Measurements from ENCODE around the gene INPP5D. TPM values are rescaled to one million over a fixed set of nuclear protein-coding genes. Genes with fewer than 3 reads are reported as not detected.

INPP5D gene
- total and polyA plus RNA-seq, 3 donors from 2014 or later: 5.7 to 12.7 (median 11.2) TPM

- no peaks in the 10 kb centered on the region for H3K4me1 ChIP-seq
- no peak overlapping the region for H3K27ac ChIP-seq
- H3K9me3 ChIP-seq: no peaks in the 10 kb centered on the region
- no peaks in the 10 kb centered on the region for H3K36me3 ChIP-seq (ENCODE audit: low read depth, missing control alignments)
- H3K4me3 ChIP-seq: no peak overlapping the region
- TF ChIP-seq CTCF (IDR thresholded peaks at IDR 0.05) (no peak), POLR2A (IDR thresholded peaks at IDR 0.05) (no peak)
- H3K27me3 ChIP-seq: no peaks in the 10 kb centered on the region
- intact Hi-C loops (cut with DNase I; ENCODE audit: low total_unique reads): no loop called here
- 96 to 99% methylated on average over 8 to 11 of the region's 11 CpGs for WGBS, 2 donors
- no peak for DNase-seq
These were observed 29.7 kb downstream of the INPP5D start for GRCh38 chr2:233089851-233090250.

- no peaks in the 10 kb centered on the region for H3K27me3 ChIP-seq
- no peaks in the 10 kb centered on the region for H3K4me1 ChIP-seq
- no peaks in the 10 kb centered on the region for H3K9me3 ChIP-seq
- intact Hi-C loops (cut with DNase I; ENCODE audit: low total_unique reads): no loop called here
- H3K4me3 ChIP-seq: no peak overlapping the region
- TF ChIP-seq POLR2A (IDR thresholded peaks at IDR 0.05) (no peak), CTCF (IDR thresholded peaks at IDR 0.05) (no peak)
- DNase-seq: no peak
- no peak overlapping the region for H3K27ac ChIP-seq
- no peaks in the 10 kb centered on the region for H3K36me3 ChIP-seq (ENCODE audit: low read depth, missing control alignments)
- WGBS, 2 donors: 92 to 95% methylated on average over 6 of the region's 6 CpGs
These were observed 30.7 kb downstream of the INPP5D start for GRCh38 chr2:233090879-233091278.

- H3K4me3 ChIP-seq: no peak overlapping the region
- 86% methylated on average over 18 of the region's 18 CpGs for WGBS, 2 donors
- H3K27ac ChIP-seq: no peak overlapping the region
- H3K9me3 ChIP-seq: no peaks in the 10 kb centered on the region
- intact Hi-C loops (cut with DNase I; ENCODE audit: low total_unique reads): no loop called here
- TF ChIP-seq POLR2A (IDR thresholded peaks at IDR 0.05): no peak
- TF ChIP-seq CTCF (IDR thresholded peaks at IDR 0.05): no peak
- no peaks in the 10 kb centered on the region for H3K4me1 ChIP-seq
- H3K36me3 ChIP-seq (ENCODE audit: low read depth, missing control alignments): no peaks in the 10 kb centered on the region
- no peaks in the 10 kb centered on the region for H3K27me3 ChIP-seq
- DNase-seq: no peak
These were observed 31.6 kb downstream of the INPP5D start for GRCh38 chr2:233091595-233092375.

- intact Hi-C loops (cut with DNase I; ENCODE audit: low total_unique reads): no loop called here
- no peak overlapping the region for H3K4me3 ChIP-seq
- H3K27ac ChIP-seq: no peak overlapping the region
- TF ChIP-seq POLR2A (IDR thresholded peaks at IDR 0.05) (no peak), CTCF (IDR thresholded peaks at IDR 0.05) (no peak)
- WGBS, 2 donors: 71 to 76% methylated on average over 9 of the region's 9 CpGs
- no peaks in the 10 kb centered on the region for H3K27me3 ChIP-seq
- H3K36me3 ChIP-seq (ENCODE audit: low read depth, missing control alignments): no peaks in the 10 kb centered on the region
- no peaks in the 10 kb centered on the region for H3K9me3 ChIP-seq
- H3K4me1 ChIP-seq: no peaks in the 10 kb centered on the region
- DNase-seq: no peak
These were observed 32.5 kb downstream of the INPP5D start for GRCh38 chr2:233092432-233093165.

Data from testis (tissue), 3 donors.